Stimulated activated CD8-positive, alpha-beta memory T cell treated with anti-CD3 and anti-CD28 coated beads, Interleukin-4, amount 100 ng/mL, for 48 hours (primary cell): ENCODE measurements around the gene RAI1.

Experiments
- DNase-seq: peaks from one replicate; pipeline ENCODE4 v3.0.0-alpha.2; 2020

The RAI1 gene

DNA sequence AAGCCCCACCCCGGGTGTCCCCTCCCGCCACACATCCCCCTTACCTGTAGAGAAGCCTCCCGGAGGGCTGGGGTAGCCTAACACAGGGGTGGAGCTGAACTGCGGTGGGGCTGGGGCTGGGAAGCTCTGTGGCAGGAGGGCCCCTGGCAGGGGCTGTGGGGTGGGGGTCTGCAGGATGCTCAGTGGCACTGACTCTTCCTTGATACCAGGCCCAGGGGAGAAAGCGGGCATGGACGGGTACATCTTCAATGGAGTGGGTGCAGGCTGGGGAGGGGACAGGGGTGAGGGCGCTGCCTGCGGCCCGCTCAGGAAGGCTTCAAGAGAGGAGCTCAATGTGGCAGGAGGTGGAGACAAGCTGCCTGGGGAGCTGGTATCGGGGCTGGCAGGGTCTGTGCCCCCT is 138.8 kb downstream of the RAI1 start:
- DNase-seq = no peak

DNA sequence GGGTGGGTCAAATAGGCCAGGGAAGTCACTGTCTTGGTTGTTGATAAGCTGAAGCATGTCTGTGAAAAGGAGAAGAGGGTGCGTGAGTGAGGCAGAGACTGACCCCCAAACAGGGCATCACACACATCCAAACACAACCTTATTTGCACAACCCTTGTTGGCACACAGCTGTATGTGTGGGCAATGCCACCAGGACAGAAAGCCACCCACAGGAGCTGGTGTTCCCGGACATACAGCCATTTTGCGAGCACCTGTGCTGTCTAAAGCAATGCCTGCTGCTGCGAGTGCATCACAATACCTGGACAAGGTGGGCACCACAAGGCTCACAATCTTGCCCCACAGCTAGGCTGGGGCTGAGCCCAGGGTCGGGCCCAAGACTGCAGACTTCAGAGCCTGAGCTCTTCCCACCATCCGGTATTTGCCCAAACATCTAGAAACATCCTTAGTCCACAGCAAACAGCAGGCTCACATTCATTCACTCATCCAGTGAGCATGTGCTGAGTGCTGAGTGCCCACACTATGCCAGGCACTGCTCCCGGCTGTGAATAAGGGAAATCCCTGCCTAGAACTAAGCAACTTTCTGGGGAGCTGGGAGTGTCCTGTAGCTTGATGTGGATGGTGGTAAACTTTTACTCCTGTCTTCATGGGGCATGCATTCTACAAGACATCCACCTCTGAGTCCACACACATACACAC is 139.4 kb downstream of the RAI1 start:
- no peak for DNase-seq

DNA sequence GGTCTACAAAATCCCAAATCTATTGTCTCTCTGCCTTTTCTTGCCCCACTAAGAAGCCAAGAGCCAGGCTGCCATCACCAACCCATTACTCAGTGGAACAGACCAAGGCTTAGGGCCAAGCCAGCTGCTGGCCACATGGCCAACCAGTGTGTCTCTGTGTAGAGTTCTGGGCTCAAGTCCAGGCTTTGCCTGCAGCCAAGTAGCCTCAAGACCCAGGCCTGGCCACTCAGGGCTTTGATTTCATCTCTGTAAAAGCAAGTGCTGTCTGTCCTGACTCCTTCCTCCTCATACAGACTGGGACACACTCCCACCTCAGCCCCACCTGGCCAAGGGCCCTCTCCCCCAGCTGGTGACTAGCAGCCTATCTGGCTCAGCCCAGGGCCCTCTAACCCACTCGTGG is 140.9 kb downstream of the RAI1 start:
- DNase-seq = no peak

DNA sequence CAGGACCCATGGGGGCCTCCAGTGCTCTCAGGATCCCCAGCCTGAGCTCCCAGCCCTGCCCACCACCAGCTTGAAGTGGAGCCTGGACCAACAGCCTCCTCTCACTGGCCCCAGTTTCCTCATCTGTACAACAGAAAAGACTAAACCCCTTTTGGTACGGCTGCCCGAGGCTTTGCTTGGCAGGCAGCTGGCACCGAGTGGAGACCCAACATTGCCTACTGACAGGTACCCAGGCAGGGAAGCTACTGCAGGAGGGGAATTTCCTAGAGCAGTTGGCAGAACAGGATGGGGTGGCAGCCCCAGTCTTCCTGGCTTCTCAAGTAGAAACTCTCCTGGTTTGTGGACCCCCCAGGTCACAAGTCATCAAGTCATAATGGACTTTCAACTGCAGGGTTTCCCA is 141.4 kb downstream of the RAI1 start:
- DNase-seq = no peak

DNA sequence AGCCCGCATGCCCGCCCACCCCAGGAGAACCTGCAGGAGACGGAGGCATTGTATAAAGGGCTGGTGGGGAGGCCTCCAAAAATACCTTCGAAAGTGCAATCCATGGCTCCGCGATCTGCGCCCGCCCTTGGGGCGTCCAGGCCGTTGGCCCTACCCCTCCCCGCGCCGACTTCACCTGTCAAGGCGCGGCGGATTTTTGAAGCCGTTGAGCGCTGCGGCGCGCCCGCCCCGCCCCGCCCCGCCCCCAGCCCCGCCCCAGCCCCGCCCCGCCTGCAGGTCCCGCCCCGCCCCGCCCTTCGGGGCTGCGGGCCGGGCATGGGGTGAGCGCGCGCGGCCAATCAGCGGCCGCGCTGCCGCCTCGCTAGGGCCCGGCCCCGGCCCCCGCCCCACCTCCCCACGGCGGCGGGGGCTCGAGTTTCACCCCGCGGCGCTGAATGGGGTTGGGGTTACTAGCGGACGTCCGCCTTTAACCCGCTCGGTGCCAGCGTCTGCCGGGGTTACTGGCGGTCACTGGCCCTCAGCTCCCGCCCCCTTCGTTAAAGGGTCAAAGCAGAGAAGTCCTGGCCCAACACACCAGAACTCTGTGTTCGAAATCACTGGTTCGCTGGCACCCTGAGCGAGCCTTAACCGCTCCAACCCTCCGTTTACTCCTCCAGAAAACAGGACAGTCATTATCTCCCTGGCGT is 142.3 kb downstream of the RAI1 start:
- peak; percentile 82 for DNase-seq

DNA sequence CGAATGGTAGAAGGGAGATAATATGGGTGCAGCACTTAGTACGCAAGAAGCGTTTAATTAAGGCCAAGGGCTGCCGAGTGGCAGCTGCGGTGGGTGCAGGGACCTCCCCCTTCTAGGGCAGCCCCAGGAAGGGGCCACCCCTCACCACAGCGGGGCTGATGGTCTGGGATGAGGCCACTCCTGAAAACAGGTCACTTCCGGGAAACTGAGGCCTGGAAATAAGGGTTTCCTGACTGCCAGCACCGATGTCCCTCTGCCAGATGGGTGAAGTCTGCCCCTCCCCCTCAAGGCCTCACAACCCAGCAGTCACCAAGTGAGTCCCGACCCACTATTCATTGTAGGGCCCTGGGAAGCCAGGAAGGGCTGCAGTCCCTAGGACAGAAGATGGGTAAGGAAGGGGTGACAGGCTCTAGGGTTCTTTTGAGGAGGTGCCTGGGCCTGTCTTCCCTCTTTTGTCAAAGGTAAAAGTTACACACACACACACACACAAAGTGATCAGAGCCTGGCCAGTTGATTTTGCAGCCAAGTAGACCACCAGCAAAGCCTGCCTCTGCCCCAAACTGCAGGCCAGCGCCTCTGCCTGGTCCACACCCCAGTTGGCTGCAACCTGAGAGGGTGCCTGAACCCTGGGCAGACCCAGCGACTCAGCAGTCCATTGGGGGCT is 143.0 kb downstream of the RAI1 start:
- peak; percentile 60 for DNase-seq

DNA sequence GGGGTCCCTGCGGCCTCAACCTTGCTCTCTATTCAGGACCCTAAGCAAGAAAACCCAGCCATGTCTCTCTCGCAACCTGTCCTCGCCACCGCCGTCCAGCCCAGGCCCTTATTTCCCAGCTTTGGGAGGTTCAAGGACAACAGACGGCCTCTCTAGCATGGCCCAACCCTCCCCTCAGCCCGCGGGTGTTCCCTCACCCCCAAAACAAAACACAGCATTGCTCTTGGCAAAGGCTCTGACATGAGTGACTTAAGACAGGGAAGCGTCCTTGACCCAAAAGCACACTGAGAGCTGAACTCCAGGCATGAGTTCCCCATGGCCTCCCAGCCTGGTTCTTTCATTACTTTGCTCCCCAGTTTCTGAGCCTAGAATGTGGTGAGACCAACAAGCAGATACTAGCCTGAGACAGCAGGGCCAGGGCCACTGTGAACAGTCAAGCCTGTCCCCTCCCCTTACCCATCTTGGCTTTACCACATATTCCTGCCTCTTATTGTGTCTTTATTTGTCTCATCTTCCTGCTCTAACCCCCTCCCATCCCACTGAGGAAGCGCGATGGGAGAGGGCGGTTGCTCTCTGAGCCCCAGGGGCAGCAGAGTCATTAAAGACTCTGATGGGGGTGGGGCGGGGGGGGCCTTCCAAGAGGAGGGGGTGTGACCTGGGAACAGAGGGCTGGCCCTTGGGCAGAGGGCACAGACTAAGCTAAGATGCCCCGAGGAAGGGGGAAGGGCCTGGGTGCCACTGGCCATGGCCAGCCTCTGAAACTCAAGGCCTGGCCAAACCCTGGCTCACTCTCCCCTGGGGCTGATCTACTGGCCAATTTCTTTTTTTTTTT is 143.7 kb downstream of the RAI1 start:
- DNase-seq = no peak

DNA sequence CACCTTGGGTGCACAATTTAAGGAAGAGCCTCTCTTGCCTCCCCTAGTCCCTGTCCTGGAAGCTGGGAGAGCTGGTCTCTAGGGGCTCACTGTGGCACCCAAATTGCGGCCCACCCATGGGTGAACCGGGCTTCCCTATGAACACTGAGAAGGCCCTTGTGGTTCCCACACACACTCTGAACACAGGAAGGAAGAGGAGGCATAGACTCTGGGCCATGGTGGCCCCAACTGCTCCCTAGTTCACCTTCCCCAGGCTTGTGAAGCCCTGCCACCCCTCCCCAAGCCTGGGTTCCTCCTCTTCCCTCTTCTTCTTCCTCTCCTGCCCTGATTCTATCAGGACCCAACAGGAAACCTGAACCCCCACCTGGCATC is 145.1 kb downstream of the RAI1 start:
- DNase-seq = no peak

DNA sequence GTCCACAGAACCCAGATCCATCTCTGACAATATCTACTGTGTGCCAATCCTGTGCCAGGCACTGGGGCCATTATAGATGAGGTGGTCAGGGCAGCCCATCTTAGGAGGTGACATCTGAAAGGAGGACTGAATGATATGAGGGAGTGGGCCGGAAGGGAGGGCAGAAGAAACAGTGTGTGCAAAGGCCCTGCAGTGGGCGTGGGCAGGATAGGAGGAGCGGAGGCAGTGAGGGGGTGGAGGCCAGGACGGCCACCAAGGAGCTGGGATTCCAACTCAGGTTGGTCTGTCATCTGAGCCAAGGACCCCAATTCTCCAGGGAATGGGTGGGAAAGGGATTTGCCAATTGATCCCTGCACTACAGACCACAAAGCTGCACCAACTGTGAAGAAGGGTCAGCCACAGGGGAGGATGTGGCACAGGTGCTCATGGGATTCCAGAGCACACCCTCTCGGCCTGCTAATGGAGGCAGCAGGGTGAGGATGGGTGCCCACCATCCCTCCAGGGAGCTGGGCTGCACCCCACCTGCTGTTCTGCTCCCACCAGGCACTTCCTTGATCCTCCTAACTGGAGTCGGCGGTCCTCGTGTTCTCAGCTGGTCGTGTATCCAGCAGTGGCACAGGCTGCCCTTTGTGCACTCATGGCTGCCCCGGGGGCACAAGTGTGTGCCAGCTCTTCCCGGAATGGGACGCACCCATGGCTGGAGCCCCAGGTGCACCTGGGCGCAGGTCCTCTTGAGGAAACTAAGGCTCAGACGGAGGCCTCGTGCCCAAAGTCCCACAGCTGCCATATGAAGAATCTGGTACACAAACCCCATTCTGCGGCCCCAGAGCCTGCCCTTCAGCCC is 145.9 kb downstream of the RAI1 start:
- DNase-seq = no peak

DNA sequence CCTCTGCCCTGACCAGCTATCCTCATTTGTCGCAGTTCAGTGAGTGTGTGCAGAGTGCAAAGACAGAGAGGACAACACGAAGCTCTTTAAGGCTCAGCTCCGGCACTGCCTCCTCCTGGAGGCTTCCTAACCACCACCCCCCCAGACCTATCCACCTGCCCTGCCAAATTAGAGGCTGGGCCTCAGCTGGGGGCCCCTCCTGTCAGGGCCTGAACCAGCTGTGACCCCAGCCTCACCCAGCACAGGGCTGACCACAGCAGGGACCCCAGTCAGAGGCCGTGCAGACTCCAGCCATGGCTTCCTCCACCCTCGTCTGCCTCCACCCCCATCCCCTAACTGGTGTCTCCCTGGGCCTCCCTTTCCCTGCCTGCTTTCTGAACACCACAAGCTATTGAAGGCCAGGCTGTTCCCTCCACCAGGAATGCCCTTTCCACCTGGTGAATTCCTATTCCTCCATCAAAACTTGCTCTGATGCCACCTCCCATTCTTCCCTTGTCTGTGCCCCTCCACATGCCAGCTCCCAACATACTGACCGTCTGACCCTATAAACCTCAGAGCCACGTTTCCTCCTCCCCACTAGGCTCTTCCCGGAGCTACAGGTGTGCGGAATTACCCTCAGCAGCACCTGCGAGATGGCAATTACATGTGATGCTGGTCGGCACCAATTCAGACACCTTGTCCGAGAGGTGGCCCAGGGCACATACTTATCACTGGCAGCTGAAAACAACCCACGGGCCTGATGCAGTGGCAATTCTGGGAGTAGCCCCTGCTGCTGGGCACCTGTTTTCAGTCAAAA is 146.8 kb downstream of the RAI1 start:
- DNase-seq = no peak

DNA sequence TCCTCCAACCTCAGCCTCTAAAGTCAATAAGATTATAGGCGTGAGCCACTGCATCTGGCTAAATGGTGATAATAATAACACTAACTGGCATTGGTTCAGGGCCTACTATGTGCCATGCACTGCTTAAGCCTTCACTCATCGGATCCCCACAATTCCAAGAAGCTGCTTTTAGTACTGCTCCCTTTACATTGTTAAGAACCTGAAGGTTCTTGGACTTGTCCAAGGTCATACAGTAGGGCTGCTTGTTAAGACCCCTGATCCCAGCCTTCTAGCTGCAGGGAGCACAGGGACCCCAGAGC is 149.0 kb downstream of the RAI1 start:
- DNase-seq = no peak

DNA sequence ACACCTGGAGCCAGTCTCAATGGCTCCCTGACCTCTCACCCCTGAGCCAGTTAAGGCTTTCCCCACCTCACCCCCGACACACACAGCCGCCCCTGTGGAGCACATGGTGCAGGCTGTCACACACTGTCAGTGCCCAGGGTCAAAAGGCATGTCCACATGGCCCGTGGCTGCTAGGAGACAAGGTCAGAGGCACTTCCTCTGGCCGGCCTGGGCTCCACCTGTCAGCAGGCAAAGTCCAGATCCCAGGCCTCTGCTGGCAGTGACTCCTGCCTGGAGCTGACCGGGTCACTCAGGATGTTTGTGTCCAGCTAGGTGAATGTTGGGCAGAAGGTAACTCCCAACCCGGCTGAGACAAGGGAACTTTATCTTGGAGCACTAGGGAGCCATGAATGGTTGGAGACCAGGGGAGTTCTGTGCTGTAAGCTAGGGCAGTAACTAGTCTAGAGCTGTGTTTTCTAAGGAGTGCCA is 149.5 kb downstream of the RAI1 start:
- DNase-seq = no peak

DNA sequence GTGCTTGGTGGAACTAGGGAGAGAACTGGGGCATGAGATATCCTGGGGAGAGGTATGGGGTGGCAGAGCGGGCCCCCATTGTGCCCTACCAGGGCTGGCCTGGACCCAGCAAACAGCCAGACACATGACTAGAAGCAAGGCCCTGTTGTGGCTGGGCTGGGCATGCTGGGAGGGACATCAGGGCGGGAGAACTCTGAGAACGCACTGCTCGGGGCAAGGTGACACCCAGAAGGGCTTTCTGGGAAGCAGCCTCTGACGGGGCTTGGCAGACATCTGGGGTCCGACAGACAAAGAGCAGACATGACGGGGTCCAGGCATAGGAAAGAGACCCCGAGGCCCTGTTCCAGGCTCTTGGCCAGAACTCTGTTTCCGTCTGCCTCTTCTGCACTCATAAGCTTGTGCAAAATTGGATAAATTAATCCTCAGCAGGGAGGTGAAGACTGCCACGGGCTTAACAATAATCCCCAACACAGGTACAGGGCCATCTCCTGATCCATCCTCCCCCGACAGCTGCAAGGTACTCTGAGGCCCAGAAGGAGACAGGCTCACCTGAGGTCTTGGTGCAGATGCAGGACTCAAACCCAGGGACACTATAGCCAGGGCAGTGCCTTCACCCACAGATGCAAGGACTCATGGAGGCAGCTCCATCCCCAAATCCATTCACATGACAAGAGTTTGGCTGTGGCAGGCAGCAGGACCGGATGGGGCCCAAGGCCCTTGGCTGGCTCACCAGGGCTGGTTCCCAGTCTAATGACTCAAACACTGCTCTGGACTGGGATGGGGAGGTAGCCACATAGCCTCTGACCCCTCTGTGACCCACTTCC is 150.2 kb downstream of the RAI1 start:
- no peak for DNase-seq

DNA sequence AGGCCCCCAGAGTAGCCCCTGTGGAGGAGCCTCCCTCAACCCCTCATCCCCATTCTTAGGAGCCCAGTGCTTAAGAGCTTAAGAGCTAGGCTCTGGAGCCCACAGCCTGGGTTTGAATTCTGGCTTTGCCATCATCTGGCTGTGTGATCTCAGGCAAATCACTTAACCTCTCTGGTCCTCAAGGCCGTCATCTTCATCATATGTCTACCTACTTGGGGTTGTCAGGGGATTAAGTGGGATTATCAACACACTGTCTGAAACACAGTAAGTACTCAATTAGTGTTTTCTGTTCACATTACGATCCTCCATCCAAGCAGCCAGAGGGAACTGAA is 150.7 kb downstream of the RAI1 start:
- DNase-seq = no peak

DNA sequence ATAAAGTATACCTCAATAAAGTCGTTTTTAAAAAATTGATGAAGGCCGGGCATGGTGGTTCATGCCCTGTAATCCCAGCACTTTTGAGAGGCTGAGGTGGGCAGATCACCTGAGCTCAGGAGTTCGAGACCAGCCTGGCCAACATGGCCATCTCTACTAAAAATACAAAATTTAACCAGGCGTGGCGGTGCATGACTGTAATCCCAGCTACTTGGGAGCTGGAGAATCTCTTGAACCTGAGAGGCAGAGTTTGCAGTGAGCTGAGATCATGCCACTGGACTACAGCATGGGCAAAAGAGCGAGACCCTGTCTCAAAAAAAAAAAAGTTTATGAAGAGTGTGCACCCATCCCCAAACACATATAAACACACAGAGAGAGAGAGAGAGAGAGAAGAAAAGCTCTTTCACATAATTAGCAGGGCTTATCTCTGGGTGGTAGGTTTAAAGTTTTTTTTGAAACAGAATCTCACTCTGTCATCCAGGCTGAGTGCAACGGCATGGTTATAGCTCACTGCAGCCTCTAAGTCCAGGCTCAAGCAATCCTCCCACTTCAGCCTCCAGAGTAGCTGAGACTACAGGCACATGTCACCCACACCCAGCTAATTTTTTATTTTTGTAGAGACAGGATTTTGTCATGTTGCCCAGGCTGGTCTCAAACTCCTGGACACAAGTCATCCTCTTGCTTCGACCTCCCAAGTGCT is 152.6 kb downstream of the RAI1 start:
- DNase-seq = no peak

DNA sequence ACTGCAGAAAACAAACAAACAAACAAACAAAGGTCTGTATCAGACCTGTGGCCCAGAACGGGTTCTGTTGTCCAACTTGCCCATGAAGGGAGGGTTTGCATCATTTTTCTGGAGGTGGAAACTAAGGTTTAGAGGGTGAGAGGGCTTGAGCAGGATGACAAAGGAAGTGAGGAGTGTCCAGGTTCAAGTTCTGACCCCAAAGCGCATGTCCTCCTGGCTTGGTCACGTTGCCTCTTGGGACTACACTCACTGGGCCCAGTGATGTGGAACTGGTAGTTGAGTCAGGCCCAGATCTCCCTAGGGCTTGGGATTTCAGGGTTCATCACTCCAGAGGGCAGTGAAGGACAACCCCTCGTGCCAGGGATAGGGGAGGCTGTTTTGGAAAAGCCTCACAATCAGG is 153.7 kb downstream of the RAI1 start:
- no peak for DNase-seq

DNA sequence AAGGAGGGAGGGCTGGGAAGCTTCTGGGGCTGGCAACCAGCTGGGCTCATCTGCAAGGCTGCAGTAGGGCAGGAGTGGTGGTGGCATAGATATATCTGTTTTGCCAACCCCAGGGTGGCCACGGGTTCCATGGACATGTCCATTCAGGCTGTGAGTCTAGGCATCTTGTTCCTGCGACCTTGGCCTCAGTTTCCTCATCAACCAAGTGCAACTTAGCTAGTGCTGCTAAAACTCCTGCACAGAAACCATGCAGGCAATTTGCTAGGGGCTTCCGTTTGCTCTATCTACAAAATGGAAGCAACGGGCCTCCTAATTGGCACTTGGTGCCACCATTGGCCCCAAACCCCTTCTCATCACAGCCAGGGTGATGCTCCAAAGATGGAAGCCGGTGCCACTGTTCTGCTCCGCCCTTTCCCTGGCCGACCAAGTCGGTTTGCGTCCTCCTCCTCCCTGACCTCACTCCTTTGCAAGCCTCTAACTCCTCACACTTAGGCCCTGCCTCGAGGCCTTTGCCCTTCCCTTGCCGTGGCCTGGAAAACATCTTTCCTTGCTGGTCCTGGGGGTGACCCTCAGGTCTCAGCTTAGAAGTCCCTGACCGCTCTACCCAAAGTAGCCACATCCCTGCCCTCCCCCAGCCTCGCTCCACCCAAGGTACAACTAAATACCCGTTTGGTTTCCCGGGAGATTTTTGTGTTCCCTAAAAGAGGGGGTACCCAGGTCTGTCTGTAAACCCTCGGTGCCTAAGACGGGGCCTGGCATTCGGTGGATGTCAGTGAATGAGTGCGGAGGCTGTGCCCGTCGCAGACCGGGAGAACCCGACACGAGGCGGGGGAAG is 154.4 kb downstream of the RAI1 start:
- DNase-seq = no peak

DNA sequence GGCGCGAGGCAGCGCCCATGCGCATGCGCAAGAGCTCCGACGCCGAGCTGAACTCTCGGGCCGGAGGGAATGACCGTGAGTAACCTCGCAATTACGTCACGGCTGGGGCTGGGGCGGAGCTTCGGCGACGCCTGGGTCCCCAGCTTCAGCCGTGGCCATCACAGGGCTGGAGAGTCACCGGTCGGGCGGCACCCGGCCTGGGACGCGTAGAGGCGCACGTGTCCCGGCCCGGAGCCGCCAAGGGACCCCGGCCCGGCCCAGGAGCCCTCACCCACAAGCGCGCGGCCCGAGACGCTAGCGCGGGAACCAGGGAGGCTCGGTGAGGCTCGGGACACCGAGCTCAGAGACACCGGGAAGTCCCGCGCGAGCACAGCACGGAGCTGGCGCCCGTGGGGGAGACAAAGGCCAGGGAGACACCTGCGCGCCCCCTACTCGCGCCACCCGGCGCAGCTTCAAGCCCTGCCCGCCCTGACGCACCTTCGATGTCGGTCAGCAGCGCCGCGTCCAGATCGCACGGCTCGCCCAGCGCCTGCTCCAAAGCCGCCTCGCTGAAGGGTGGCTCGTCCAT is 155.1 kb downstream of the RAI1 start:
- DNase-seq = peak; percentile 100

DNA sequence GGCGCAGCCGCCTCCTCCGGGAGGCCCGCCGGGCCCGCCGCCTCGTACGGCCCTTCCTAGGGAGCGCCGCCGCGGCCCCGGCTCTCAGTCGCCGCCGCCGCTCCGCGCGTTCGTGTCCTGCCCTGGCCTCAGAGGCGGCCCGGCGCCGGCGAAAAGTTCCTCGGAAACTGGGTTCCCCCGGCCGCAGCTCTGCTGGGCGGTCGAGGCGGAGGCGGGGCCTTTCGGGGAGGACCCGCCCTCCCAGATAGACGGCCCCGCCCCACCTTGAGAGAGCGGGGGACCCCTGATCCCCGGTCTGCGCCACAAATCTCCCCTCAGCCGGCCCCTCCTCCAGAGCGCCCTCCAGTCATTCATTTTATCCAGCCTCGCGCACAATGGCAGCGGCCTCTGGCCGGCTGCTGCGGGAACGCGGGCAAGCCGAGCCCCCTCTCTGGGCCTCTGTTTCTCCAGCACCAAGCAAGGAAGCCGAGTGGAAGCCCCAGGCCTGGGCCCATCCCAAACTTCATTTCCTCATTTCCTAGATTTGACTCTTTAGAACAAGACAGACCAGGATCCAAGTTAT is 155.6 kb downstream of the RAI1 start, which contains the start of gene SREBF1:
TSS of gene SREBF1 (minus strand) at position 169 of the 562 bp plus-strand sequence. CDS start 169 bp downstream, outside the sequence.
- DNase-seq = peak; percentile 85
